Measurements from ENCODE around the gene FAAP20.
"Not testable (repeated sequence)": the region's sequence is repeated elsewhere in the genome, so short reads cannot be mapped to it uniquely, and the experiment has no call there.

- TF ChIP-seq REST (IDR thresholded peaks at IDR 0.05); USF2 (IDR thresholded peaks at IDR 0.05); POLR2A (IDR thresholded peaks at IDR 0.05; ENCODE audit: low read length); MAZ (IDR thresholded peaks at IDR 0.05; ENCODE audit: borderline replicate concordance, low read depth, low read length); CTCF (IDR thresholded peaks at IDR 0.05): not testable (repeated sequence)
Measured at GRCh38 chr1:2147869-2148268, 46.7 kb downstream of the FAAP20 start.
